ENCODE results near the gene CCL28.

- TF ChIP-seq, protein P1, sequence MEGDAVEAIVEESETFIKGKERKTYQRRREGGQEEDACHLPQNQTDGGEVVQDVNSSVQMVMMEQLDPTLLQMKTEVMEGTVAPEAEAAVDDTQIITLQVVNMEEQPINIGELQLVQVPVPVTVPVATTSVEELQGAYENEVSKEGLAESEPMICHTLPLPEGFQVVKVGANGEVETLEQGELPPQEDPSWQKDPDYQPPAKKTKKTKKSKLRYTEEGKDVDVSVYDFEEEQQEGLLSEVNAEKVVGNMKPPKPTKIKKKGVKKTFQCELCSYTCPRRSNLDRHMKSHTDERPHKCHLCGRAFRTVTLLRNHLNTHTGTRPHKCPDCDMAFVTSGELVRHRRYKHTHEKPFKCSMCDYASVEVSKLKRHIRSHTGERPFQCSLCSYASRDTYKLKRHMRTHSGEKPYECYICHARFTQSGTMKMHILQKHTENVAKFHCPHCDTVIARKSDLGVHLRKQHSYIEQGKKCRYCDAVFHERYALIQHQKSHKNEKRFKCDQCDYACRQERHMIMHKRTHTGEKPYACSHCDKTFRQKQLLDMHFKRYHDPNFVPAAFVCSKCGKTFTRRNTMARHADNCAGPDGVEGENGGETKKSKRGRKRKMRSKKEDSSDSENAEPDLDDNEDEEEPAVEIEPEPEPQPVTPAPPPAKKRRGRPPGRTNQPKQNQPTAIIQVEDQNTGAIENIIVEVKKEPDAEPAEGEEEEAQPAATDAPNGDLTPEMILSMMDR (IDR thresholded peaks at IDR 0.05) = no peak
- TF ChIP-seq, protein P2, sequence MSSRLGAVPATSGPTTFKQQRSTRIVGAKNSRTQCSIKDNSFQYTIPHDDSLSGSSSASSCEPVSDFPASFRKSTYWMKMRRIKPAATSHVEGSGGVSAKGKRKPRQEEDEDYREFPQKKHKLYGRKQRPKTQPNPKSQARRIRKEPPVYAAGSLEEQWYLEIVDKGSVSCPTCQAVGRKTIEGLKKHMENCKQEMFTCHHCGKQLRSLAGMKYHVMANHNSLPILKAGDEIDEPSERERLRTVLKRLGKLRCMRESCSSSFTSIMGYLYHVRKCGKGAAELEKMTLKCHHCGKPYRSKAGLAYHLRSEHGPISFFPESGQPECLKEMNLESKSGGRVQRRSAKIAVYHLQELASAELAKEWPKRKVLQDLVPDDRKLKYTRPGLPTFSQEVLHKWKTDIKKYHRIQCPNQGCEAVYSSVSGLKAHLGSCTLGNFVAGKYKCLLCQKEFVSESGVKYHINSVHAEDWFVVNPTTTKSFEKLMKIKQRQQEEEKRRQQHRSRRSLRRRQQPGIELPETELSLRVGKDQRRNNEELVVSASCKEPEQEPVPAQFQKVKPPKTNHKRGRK (CRISPR knock-in tag; IDR thresholded peaks at IDR 0.05; ENCODE audit: borderline replicate concordance) = no peak
- TF ChIP-seq ZNF263 (CRISPR knock-in tag; IDR thresholded peaks at IDR 0.05; ENCODE audit: low read depth) (no peak), TCF7 (CRISPR knock-in tag; IDR thresholded peaks at IDR 0.05; ENCODE audit: low read depth) (no peak), USF1 (CRISPR knock-in tag; IDR thresholded peaks at IDR 0.05) (no peak)
These were observed 10.4 kb downstream of the CCL28 start for GRCh38 chr5:43401827-43402226.

Measured in WTC11 (cell line).